ENCODE measurements around the gene IL9. TPM values are rescaled to one million over a fixed set of nuclear protein-coding genes. Genes with fewer than 3 reads are reported as not detected.

The IL9 gene
- total and polyA plus RNA-seq, 2 of the 13 experiments (the other 11 are each of a cell fraction or from before 2014, with no cell fraction given), result not detected

- TF ChIP-seq ARID4A (CRISPR knock-in tag; IDR thresholded peaks at IDR 0.05; ENCODE audit: borderline replicate concordance) (no peak), PAWR (CRISPR knock-in tag; IDR thresholded peaks at IDR 0.05; ENCODE audit: borderline replicate concordance) (no peak), ZNF580 (CRISPR knock-in tag; IDR thresholded peaks at IDR 0.05; ENCODE audit: borderline replicate concordance, low read depth) (no peak), ISX (CRISPR knock-in tag; conservative IDR thresholded peaks at IDR 0.05) (no peak), CCAR2 (optimal IDR thresholded peaks at IDR 0.05; ENCODE audit: low read depth, low read length) (no peak), MXI1 (IDR thresholded peaks at IDR 0.05; ENCODE audit: borderline replicate concordance, low read depth, low read length) (no peak), ZNF503 (CRISPR knock-in tag; IDR thresholded peaks at IDR 0.05) (no peak), BORCS8-MEF2B (CRISPR knock-in tag; IDR thresholded peaks at IDR 0.05) (no peak)
These were observed 10.6 kb downstream of the IL9 start (continued) for GRCh38 chr5:135885031-135885430.
